Measurements from ENCODE around the gene SVOPL.

GRCh38 chr7:138690495-138690894 is 10.7 kb downstream of the SVOPL start:
- no peak for TF ChIP-seq POLR2A (IDR thresholded peaks at IDR 0.05; ENCODE audit: low read depth, low read length)
- TF ChIP-seq CTCF (IDR thresholded peaks at IDR 0.05; ENCODE audit: extremely low read depth in 1 of 2, insufficient read depth in 1 of 2, low read depth in 1 of 2, low read length in 2 of 2), result no peak
- no peak for TF ChIP-seq POLR2AphosphoS5 (IDR thresholded peaks at IDR 0.05; ENCODE audit: insufficient read depth, low read depth, low read length)
- no peak for TF ChIP-seq MAX (IDR thresholded peaks at IDR 0.05; ENCODE audit: insufficient read depth, insufficient read length)
- no peak for TF ChIP-seq EZH2 (IDR thresholded peaks at IDR 0.05; ENCODE audit: borderline replicate concordance, low read depth, low read length, severe bottlenecking)
- no peak for TF ChIP-seq MYC (IDR thresholded peaks at IDR 0.05; ENCODE audit: low read depth, low read length)
- no peak for TF ChIP-seq GATA2 (IDR thresholded peaks at IDR 0.05; ENCODE audit: insufficient read depth, insufficient read length, low read depth, low read length)
